Measurements from ENCODE around the gene USP19.
A peak's percentile ranks its signal among the peaks of the same experiment; 100 is the strongest.

Gene USP19

DNA sequence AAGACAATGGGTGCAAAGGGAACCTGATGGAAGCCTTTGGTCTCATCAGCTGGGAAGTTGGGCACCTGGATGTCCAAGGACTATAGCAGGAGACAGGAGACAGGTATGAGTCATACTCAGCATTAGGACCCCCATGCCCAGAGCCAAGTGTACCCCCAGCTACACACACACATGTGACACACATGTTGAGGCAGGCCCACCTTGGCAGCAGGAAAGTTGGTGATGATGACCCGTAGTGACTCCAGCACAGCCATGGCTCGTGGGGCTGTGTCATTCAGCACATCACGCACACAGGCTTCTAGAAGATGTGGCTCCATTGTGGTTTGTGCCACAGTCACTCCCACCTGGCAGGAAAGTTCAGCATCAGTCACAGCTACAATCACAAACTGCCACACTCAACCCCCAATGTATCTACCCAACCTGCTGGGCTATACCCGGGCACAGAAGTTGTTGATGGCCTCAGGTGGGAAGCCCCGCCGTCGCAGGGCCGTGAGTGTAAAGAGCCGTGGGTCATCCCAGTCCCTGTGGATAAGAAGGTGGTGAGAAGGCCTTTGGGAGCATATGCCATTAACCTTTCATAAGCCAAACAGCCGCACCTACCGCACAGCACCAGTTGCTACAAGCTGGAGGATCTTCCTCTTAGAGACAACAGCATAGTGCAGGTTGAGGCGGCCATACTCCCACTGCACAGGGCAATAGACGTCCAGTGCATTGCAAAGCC is 21.6 kb downstream of the USP19 start:
- DNase-seq (ENCODE audit: low read depth) = no peak

DNA sequence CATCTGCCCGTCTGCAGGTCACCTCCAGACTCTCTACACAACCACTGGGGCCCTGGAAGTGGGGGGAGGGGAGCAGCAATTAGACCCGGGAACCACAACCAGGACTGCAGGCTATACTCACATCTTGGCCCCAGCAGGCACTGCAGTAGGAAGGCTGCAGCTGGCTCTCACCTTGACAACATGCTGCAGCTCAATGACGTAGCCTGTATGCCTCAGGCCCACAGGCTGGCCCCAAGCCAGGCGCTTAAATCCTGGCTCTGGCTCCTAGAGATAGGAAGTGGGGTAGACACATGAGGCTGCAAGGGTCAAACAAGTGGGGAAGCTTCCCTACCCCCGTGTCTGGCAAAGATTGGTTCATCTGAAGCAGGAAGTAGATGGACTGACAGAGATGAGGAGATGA is 22.2 kb downstream of the USP19 start:
- no peak for DNase-seq (ENCODE audit: low read depth)

DNA sequence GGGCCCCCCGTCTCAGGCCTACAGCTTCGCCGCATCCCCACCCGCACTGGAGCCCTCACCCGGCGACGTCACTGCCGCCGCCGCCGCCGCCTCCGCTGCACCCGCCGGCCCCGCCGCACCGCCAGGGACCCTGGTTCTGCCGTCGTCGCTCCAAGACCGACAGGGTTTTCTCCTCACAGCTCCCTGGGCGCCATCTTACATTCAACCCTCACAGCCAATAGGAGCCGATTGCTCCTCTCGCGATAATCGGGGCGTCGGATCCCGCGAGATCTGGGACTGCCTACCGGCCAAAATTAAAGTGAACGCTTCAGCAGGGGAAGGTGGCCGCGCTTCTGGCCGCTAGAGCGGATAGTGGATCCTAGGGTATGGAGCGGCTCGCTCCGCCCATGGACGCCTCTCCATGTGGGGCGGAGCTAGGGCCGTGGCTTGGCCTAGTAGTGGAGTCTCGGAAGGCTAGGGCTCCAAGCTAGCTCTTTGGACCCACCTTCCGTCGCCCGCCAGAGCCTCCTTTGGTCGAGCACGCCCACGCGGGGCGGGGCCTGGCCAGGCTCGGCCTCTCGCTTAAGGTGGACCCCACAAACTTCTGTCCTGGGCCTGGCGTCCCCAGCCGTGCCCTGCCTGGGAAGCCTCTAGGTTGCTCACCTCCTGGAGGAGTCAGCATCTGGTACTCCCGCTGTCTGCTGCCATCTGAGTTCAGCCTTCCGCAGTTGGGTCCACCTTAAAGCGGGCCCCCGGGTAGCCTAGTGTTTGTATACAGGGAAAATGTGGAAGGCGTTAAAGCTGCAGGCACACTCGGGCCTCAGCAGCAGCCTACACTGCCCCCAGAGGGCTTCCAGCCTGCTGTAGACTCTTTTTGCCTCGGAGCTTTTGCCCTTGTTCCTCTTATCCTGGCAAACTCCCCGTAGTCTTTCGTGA is 26.5 kb downstream of the USP19 start, which contains the start of gene QRICH1:
Gene QRICH1 (minus strand): TSS at position 219 of the 915 bp plus-strand sequence. CDS start 17,054 bp downstream, outside the sequence.
- peak; percentile 92 for DNase-seq (ENCODE audit: low read depth)

DNA sequence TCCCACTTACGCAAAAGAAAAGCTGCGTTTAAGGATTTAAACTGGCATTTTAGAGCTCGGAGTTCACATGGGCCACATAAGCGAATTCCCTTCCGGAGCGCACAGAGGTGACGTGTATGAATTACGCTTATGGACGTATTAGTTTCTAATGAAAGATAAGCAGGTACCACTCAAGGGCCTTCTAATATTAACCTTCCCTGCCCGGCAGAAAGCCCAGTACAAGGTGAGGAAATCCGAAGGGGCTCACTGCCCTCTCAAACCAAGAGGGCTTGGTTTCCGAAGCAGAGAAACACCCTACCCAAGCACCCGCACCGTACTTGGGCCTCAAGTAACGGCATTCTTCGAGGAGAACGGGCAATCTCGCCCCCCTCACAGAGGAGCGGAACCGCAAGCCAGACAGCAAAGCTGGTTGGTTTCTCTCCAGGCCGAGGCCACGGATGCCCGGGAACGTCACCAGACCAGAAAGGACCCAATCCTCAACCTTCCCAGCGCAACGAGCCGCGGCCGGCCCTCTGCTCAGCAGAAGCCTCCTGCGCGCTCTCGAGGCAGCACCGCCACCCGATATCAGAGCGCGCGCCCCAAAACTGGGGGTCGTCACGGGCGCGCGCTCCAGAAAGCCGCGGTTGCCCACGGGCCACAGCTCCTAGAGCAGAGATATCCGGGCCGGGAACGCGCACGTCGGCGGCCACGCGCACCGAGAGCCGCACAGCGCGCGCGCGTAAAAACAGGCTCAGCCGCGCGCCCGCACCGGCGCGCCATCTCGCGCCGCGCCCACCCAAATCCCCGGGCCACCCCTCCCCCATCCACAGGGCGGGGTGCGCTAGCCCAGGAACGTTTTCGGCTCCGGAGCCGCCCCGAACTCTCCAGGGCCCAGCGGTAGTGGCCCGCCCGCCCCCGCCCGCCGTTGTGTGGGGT is 27.4 kb downstream of the USP19 start:
- peak; percentile 65 for DNase-seq (ENCODE audit: low read depth)

DNA sequence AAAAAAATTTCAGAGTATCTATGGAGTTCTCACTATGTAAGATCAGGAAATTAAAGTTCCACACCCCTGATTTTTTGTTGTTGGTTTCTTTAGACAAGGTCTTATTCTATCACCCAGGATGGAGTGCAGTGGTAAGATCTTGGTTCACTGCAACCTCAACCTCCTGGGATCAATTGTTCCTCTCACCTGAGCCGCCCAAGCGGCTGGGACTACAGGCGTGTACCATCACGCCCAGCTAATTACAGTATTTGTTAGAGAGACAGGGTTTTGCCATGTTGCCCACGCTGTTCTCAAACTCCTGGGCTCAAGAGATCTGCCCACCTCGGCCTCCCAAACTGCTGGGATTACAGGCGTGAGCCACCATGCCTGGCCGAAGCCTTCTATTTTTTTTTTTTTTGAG is 39.2 kb downstream of the USP19 start:
- DNase-seq (ENCODE audit: low read depth) = no peak

DNA sequence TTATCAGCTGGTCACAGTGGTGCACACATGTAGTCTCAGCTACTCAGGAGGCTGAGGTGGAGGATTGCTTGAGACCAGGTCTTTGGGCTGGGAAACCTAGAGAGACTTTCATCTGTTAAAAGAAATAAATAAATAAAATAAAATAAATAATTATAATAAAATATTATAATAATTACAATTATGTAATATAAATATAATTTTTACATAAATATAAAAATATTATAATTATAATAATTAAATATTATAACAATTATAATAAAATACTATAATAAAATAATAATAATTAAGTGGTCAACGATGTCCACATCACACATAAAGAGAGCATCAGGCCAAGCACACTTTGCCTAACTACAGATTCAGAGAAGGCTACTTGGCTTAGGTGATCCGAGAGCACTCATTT is 41.4 kb downstream of the USP19 start:
- DNase-seq (ENCODE audit: low read depth) = no peak

DNA sequence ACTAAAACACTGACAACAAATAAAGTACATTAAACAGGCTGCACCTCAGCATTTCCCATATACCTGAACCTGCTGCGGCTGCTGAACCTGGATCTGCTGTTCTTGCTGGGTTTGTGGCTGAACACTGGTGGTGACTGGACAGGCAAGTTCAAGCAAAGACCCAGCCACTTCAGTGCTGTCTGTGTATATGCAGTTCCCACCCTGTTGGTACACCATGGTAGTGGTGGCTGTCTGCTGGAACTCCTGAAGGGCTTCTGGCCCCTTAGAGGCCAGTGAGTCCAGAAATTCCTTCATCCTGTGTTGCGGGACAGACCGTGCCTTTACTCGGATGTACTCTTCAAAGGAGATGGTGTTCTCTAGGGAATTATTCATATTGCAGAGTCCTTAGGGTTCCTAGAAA is 44.0 kb downstream of the USP19 start:
- no peak for DNase-seq (ENCODE audit: low read depth)

DNA sequence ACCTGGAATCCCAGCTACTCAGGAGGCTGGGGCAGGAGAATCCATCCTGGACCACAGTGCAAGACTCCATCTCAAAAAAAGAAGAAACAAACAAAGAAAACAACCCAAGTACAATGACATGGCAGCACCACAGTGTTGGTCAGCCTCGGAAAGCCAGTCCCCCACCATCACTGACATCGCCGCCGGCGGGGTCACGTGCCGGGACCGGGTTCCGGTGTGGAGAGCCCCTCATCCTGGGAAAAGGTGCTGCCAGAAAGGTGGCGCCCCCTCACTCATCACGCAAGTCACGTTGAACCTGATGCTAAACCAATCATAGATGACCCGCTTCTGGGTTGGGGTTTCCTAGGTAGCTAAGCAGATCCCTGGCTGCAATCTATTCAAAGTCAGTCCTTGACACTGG is 44.5 kb downstream of the USP19 start:
- DNase-seq (ENCODE audit: low read depth) = no peak
